Retina (tissue), 1 donor: ENCODE results near the gene RPGRIP1.
"Not testable (repeated sequence)": the region's sequence is repeated elsewhere in the genome, so short reads cannot be mapped to it uniquely, and the experiment has no call there.

Experiments used
- DNase-seq: peaks from one replicate; pipeline ENCODE4 v3.0.0-alpha.2; 2016

RPGRIP1 gene

GRCh38 chr14:21279783-21280182 is at the start of gene RPGRIP1:
TSS of gene RPGRIP1 (plus strand) at chr14:21280083. CDS start at chr14:21287977, 7,894 bp downstream.
- DNase-seq: no peak

- no peak for DNase-seq
Observed at GRCh38 chr14:21231020-21231652, 48.7 kb upstream of the RPGRIP1 start.

GRCh38 chr14:21233457-21234076 is 46.3 kb upstream of the RPGRIP1 start:
- no peak for DNase-seq

GRCh38 chr14:21234112-21234511 is 45.8 kb upstream of the RPGRIP1 start:
- no peak for DNase-seq

GRCh38 chr14:21236948-21237797 is 42.7 kb upstream of the RPGRIP1 start:
- DNase-seq: no peak

- DNase-seq: no peak
Observed at GRCh38 chr14:21238823-21239518, 40.9 kb upstream of the RPGRIP1 start.

- no peak for DNase-seq
Observed at GRCh38 chr14:21240417-21240816, 39.5 kb upstream of the RPGRIP1 start.

GRCh38 chr14:21241218-21241819 is 38.6 kb upstream of the RPGRIP1 start:
- DNase-seq: no peak

GRCh38 chr14:21244544-21244943 is 35.3 kb upstream of the RPGRIP1 start:
- no peak for DNase-seq

- no peak for DNase-seq
Observed at GRCh38 chr14:21245813-21246212, 34.1 kb upstream of the RPGRIP1 start.

- DNase-seq: no peak
Observed at GRCh38 chr14:21248338-21248737, 31.5 kb upstream of the RPGRIP1 start.

GRCh38 chr14:21248739-21249411 is 31.0 kb upstream of the RPGRIP1 start:
- no peak for DNase-seq

- no peak for DNase-seq
Observed at GRCh38 chr14:21251215-21251614, 28.7 kb upstream of the RPGRIP1 start.

- no peak for DNase-seq
Observed at GRCh38 chr14:21252149-21252548, 27.7 kb upstream of the RPGRIP1 start.

- no peak for DNase-seq
Observed at GRCh38 chr14:21255385-21256101, 24.3 kb upstream of the RPGRIP1 start.

- DNase-seq: not testable (repeated sequence)
Observed at GRCh38 chr14:21256102-21256447, 23.8 kb upstream of the RPGRIP1 start.

- no peak for DNase-seq
Observed at GRCh38 chr14:21256539-21257393, 23.1 kb upstream of the RPGRIP1 start.

GRCh38 chr14:21257394-21257909 is 22.4 kb upstream of the RPGRIP1 start:
- DNase-seq: no peak

GRCh38 chr14:21258005-21258888 is 21.6 kb upstream of the RPGRIP1 start:
- no peak for DNase-seq
